HG02571 (cell line): ENCODE results near the gene TUBA1B.

Experiments used
- ATAC-seq: cut with Tn5 transposase; IDR thresholded peaks from one replicate; pipeline ENCODE4 v1.9.1; 2021; ENCODE audit warnings: mild to moderate bottlenecking, moderate library complexity; ENCODE audit not compliant: unreplicated experiment

Gene TUBA1B

DNA sequence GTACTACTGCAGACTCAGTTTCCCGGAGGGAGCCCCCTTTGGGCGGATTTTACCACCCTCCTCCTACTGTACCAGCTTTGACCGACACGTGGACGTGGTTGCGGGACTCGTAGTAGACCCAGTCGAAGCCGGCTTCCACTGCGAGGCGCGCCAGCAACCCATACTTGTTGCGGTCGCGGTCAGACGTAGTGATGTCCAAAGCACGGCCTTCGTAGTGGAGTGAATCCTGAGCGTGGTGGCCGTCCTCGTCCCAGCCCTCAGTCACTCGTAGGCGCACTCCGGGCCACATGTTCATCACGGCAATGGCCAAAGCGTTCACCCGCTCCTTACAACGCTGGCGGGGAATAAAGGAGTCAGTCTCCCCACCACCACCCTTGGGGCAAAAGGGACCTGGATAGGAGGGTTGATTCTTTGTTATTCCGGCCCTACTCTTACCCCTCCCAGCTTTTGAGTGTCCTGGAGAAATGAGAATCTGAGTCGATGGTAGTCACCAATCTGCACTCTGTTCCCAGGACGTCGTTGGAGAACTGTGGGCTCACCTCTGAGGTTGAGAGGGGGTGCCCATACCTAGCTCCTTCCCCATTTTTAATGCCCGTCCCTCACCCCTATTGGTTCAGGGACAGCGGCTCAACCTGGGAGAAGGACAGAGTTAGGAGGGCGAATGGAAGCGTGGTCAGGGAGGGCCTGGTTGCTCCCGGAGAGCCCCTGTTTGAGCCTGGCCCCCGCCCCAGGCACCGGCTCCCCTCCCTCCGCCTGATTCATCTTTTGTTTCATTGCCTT, 39.9 kb downstream of the TUBA1B start:
- ATAC-seq = no peak

DNA sequence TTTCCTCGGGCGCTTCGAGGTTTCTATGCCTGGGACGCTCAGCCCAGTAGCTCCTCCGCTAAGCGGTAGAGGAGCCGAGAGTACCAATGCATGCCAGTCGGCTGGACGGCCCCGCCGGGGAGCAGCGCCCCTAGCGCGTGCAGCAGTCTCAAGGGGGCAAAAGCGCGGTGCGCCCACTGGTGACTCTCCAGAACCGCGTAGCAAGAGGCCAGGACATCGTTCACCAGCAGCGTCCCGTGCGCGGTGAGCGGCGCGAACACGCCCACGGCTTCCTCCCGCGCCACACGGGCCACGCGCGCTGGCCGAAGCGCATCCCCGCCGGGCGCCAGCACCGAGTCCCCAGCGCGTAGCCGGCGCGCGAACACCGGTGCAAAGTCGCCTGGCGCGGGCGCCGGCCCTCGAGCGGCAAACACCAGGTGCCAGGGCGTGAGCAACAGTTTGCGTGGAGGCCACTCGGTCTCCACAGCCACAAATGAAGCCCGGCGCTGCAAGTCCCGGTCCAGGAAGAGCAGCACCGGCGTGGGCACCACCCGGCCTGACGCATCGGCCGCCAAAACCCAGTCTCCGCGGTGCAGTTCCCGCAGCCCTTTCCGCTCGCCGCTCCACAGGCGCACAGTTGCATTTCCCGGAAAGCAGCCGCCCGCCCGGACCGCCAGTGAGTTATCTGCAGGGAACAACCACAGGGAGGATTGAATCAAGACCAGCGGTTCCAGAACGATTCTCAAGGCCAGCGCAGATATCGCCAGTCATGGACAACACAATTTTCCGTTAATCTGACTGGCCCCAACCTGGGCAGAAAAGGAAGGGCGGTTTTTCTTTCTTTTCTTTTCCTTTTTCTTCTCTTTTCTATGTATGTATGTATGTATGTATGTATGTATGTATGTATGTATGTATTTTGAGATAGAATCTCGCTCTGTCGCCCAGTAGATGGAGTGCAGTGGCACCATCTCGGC, 41.1 kb downstream of the TUBA1B start:
- no peak for ATAC-seq

DNA sequence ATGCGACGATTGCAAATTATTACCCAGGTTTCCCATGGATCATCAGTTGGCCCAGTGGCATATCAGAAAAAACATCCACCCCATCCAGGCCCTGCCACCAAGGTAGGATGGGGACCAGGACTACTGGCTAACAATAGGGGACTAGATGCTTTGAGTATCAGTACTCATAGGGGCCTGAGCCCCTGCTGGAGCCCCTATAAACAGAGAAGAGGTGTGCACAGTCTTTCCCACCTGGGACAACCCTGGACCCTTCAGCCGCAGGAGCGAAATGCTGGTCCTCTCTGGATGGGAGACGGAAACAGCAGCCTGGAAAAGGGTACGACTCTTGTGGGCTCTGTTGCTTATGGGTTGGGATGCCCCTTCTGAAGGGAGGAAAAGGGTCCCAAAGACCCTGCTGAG, 42.3 kb downstream of the TUBA1B start:
- ATAC-seq = no peak

DNA sequence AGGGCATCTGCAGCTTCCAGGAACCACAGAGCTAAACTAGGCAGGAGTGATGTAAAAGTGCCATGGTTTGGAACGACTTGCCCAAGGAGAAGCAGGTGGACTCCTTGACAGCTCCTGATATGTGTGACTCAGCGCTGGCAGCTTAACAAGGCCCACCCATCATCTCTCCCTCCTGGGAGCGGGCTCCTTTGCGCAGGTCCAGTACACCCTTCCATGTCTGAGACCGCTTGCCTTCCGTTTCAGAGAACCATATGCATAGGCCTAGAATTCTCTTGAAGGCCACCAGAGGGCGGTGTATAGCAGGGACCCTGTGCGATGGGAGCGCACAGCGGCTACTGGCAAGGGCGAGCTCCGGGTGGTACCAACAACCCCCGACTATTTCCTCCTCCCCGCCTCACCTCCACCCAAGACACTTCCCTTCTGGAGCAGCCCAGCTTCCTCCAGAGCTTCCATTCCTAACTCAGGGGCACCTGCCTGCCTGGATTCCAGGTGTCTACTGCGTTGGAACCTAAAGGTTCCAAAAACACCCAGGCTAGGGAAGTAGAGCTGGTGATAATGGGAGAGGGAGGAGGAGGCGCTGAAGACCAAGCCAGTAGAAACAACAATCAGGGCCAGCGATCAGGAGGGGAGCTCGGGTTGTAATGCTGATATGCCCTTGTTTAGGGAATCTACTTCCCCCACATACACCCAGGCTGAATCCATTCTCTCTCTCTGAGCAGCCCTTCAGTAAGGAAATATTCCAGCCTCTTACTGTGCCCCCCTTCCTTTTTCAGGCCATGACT, 42.9 kb downstream of the TUBA1B start:
- ATAC-seq = peak; percentile 81

DNA sequence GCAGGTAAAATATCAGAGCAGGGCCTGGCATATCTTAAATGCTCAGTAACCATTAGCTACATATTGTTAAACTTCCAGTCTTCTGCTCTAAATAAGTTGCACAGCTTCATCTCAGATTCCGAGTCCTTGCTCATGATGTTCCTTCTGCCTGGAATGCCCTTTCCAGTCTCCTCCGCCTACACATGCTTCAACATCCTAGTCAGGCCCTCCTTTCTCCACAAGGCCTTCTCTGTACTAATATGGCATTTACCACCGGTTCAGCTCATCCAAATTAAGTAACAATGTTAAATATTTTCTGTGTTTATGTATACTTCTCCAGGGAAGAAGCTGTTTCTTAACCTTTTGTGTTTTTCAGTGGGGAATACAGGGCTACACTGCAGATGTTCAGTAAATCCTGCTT, 45.1 kb downstream of the TUBA1B start:
- ATAC-seq = no peak

DNA sequence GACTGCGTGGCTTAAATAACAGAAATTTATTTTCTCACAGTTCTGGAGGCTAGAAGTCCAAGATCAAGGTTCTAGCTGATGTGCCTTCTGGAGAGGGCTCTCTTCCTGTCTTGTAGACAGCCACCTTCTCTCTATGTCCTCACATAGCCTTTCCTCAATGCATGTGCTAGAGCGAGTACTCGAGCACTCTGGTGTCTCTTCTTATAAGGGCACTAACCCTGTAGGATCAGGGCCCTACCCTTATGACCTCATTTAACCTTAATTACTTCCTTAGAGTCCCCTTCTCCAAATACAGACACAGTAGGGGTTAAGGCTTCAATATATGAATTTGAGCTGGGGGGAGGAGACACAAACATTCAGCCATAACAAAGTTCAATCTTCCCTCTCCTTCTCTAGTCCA, 46.8 kb downstream of the TUBA1B start:
- no peak for ATAC-seq

DNA sequence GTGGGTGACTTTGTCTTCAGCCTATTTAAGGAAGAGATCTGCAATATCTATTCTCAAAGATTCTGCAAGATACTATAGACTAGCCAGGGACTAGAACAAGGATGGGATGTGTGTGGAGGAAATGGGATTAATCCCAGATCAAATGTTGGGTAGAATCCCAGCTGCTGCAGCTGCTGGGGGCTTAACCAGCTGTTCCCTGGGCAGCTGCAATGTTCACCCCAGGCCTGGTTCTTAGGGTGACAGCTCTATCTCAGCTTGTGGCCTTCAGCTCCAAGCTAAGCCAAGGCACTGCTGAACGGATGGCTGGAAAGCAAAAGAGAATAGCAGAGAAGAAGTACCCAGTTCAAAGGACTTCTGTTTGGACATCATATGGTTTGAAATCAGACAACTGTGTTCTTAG, 51.4 kb downstream of the TUBA1B start:
- ATAC-seq = no peak
